Loucy (cell line): ENCODE measurements around the gene ATXN7L1.

Source experiments
- CTCF ChIP-seq: fragments of 200-600 bp; sonication (generic); conservative IDR thresholded peaks from 2 replicates; pipeline ENCODE4 v1.5.1; 2014; ENCODE audit warnings: mild to moderate bottlenecking, antibody characterized with exemption, low read length
- EZH2phosphoT487 ChIP-seq: fragments of 200-600 bp; IDR thresholded peaks from 2 replicates; pipeline ENCODE4 v1.6.1; 2018; ENCODE audit warnings: antibody characterized with exemption, mild to moderate bottlenecking, moderate library complexity, borderline replicate concordance

GRCh38 chr7:105718511-105718925 is 157.9 kb downstream of the ATXN7L1 start:
- TF ChIP-seq CTCF = no peak
- TF ChIP-seq EZH2phosphoT487 = no peak
